Activated CD4-positive, alpha-beta T cell treated with anti-CD3 and anti-CD28 coated beads, Interleukin-2, amount 50 U/mL, for 16 hours (primary cell): ENCODE results near the gene C19orf25.
A peak's percentile ranks its signal among the peaks of the same experiment; 100 is the strongest.
"Not testable (repeated sequence)": the region's sequence is repeated elsewhere in the genome, so short reads cannot be mapped to it uniquely, and the experiment has no call there.

Source experiments
- DNase-seq: peaks from one replicate; pipeline ENCODE4 v3.0.0-alpha.2; 2020

The C19orf25 gene

DNA sequence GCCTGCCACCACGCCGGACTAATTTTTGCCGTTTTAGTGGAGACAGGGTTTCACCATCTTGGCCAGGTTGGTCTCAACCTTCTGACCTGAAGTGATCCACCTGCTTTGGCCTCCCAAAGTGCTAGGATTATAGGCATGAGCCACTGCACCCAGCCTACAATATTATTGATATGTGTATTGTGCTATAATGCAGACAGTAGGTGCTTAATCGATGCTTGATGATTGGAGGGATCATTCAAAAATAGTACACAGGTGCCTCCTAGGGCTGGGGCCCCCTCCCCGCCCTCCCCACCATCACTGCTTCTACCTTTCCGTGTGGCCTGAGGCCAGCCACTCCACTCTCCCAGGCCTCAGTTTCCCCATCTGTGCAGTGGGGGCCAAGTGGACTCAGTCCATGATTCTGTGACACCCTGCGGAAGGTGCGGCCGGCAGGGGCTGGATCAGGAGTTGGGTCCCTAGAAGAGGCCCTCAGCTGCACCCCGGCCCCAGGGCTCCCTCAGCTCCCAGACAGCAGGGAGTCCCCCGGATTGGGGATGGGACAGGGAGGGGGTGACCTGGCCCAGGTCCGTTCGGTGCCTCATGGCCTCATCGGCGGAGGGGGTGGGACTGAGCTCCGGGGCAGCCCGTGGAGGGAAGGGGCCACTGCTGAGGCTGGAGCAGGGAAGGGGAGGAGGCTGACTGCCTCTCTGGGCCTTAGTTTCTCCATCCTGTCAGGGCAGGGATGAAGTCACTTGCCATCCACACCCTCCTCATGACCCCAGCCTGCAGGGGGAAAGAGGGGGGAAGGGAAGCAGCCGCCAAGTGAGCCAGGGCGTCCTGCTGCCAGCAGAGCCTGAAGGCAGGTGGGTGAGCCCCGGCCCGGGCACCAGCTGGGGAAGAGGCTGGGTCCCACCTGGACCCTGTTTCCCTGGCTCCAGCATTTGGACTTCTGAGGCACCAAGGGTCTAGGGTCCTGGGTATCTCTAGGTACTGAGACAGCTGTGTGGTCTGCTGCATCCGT lies 32.6 kb upstream of the C19orf25 start:
- DNase-seq = no peak

DNA sequence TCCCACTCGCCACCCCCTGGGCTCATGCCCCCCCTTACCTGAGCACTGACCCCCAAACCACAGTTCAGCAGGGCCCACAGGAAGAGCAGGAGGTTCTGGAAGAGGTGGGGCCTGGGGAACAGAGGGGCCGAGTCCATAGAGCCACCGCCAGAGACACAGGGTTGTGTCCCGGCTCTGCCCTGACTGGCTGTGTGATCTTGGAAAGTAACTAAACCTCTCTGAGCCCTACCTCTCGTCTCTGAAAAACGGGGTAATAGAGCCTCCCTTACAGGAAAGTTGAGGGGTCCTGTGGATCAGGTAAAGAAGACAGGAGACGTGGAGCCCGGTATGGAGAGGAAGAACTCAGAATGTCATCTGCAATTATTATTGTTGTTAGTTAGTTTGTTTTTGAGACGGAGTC lies 31.8 kb upstream of the C19orf25 start:
- DNase-seq = no peak

DNA sequence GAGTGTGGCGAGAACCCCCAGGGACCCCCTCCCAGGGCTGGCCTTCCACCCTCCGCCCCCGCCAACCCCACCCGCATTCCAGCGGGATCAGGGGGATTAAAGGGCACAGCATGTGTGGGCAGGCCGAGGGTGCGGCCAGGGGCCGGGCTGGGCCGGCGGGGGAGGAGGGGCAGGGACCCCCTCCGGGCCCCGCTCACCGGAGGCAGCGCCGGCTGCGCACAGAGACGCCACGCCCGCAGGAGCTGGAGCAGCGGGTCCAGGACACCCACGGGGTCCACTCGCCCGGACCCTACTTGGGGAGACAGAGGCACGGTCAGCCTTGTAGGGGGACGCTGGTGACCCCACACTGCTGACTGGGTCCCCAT lies 31.4 kb upstream of the C19orf25 start:
- DNase-seq = no peak

- no peak for DNase-seq
These were observed 30.8 kb upstream of the C19orf25 start for GRCh38 chr19:1509602-1510441.

DNA sequence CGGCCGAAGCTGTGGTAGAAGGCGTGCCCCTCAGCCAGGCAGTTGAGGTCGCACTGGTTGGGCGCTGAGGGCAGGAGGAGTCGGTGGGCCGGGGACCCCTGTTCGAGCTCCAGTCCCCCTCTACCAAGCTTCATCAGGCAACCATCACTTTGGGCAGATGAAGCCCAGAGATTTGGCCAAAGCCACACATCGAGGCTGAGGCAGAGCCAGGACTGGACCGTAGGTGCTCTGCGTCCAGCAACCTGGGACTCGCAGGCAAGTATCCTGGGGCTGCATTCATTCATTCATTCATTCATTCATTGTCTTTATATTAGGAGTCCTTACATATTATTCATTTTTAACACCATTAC lies 29.5 kb upstream of the C19orf25 start:
- DNase-seq = no peak

DNA sequence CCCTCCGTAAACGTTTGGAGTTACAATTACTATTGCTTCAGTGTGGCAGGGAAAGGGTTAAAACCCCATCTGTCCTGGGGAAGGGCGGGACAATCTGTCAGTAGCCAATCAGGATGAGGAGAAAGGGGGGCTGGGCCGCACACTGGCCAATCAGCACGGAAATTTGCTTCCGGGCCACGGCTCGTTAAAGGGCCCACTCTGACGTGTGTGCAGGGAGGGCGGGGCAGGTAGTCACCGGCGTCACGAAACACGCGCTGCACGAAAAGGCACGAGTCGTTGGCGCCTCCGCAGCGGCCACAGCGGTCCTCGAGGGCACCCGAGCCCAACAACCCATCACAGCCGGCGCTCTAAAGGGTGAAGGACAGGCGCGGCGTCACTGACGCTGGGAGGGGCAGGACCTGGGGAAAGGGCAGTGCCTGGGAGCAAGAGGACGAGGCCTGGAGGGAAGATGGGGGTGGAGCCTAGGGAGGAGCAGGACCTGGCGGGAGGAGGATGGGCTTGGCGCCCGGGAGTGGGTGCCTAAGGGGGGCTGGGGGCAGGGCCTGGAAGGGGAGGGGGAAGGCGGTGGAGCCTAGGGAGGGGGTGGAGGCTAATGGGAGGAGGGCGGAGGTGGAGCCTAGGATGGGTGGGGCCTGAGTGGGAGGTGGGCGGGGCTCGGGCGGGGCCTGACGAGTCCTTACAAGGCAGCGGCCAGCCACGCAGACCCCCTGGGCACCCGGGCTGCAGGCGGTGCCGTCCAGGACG lies 28.9 kb upstream of the C19orf25 start:
- peak; percentile 89 for DNase-seq

GRCh38 chr19:1507192-1507660 lies 28.2 kb upstream of the C19orf25 start:
- DNase-seq = no peak

GRCh38 chr19:1505991-1506881 lies 27.2 kb upstream of the C19orf25 start:
- DNase-seq = no peak

GRCh38 chr19:1505012-1505411 lies 26.0 kb upstream of the C19orf25 start:
- DNase-seq = no peak

DNA sequence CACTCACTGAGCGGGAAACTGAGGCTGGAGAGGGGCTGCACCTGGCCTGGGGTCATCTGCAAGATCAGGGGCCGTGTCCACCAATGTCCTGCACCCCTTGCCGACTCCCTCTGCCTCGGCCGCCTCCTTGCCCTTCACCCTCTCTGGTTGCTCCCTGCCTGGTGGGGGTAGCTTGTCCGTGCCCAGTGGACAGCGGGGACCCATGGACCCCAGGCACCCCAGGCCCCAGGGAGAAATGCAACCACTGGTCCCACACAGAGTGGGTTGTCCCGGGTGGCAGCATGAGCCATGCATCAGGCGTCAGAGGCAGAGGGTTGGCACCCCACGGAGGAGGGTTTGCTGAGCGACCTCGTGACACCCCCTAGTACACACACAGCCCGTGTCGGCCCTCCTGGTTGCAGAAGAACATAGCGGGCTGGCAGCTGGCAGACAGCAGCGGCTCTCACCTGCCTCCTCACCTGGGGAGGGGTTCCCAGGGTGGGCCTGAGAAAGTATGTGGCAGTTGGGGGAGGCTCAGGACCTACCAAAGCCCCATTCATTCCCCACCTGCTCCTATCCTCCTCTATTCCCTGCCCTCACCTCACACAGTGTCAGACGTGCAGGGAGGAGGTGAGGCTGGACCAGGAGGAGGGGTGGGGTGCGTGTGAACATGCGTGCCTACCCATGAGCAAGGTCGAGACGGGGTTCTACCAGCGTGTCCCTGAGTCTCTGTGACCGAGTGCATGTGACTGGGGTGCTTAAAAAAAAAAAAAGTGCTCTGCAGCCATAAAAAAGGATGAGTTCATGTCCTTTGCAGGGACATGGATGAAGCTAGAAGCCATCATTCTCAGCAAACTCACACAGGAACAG lies 25.1 kb upstream of the C19orf25 start:
- no peak for DNase-seq

- DNase-seq = peak; percentile 66
These were observed 24.3 kb upstream of the C19orf25 start for GRCh38 chr19:1503089-1503924.

DNA sequence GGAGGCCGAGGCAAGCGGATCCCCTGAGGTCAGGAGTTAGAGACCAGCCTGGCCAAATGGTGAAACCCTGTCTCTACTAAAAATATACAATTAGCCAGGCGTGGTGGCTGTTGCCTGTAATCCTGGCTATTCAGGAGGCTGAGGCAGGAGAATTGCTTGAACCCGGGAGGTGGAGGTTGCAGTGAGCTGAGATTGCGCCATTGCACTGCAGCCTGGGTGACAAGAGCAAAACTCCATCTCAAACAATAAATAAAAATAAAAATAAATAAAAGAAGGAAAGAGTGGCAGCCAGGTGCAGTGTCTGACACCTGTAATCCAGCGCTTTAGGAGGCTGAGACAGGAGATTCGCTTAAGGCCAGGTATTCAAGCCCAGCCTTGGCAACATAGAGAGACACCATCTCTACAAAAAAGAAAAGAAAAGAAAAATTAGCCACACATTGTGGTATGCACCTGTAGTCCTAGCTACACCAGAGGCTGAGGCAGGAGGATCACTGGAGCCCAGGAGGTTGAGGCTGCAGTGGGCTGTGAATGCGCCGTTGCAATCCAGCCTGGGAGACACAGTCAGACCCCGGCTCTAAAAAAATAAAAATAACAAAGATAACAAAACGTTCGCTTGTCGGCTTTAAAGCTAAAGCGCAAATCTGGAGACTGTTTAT lies 23.5 kb upstream of the C19orf25 start:
- DNase-seq = no peak

DNA sequence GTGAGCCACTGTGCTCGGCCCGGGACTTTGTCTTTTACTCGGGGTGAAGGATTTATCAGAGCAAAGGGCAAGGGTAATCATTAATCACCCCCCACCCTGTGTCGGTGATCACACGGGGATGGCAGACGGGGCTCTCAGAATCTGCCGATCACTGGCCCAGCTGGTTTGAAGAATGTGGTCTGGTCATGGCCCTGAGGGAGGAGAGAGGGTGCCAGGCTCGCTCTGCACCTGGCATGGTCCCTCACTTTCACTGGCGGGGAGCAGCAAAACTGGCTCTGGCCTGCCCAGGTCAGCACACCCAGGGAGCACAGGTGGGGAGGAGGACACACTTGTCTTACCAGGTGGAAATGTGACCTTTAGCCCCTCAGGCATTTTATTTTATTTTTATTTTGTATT lies 22.2 kb upstream of the C19orf25 start:
- DNase-seq = no peak

DNA sequence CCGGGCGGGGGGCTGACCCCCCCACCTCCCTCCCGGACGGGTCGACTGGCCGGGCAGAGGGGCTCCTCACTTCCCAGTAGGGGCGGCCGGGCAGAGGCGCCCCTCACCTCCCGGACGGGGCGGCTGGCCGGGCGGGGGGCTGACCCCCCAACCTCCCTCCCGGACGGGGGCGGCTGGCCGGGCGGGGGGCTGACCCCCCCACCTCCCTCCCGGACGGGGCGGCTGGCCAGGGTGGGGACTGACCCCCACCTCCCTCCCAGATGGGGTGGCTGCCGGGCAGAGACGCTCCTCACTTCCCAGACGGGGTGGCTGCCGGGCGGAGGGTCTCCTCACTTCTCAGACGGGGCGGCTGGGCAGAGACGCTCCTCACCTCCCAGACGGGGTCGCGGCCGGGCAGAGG lies 20.2 kb upstream of the C19orf25 start:
- not testable (repeated sequence) for DNase-seq

GRCh38 chr19:1497578-1498235 lies 18.7 kb upstream of the C19orf25 start:
- no peak for DNase-seq

- no peak for DNase-seq
These were observed 17.9 kb upstream of the C19orf25 start for GRCh38 chr19:1496714-1497577.

DNA sequence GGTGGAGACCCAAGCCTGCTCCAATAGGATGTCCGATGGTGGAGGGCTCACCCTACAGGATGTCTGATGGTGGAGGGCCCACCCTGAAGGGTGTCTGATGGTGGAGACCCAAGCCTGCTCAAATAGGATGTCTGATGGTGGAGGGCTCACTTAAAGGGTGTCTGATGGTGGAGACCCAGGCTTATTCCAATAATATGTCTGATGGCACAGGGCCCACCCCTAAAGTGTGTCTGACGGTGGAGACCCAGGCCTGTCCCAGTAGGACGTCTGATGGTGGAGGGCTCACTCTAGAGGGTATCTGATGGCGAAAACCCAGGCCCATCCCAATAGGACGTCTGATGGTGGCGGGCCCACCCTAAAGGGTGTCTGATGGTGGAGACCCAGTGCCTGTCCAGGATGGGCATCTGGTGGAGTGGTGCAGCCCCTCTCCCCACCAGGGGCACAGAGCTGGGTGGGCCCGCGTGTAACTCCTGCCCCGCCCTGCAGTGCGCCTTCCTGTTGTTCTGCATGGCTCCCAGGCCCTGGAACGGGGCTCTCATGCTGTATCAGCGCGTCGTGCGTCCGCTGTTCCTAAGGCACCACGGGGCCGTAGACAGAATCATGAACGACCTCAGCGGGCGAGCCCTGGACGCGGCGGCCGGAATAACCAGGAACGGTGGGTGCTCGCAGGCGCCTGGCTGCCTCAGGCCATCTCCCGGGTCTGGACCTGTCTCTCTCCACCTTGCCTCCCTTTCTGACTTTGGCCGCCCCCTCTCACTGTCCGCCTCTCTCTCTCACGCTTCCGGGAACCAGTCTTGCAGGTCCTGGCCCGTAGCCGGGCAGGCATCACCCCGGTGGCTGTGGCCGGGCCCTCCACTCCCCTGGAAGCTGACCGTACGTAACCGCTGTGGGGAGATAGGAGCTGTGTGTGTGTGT lies 17.0 kb upstream of the C19orf25 start:
- DNase-seq = no peak
